H1 (cell line): ENCODE measurements around the gene PLCH2.

Source experiments
- CEBPB ChIP-seq: IDR thresholded peaks from 2 replicates; pipeline ENCODE4 v1.6.1; 2012; ENCODE audit warnings: low read depth, low read length
- CTCF ChIP-seq, 3 experiments: IDR thresholded peaks; 1 replicate in 2 of 3; 2 replicates in 1 of 3; pipeline versions ENCODE4 v1.5.1 to v1.6.1; 2011; ENCODE audit warnings: low read length in 3 of 3, mild to moderate bottlenecking in 3 of 3, inconsistent platforms in 2 of 3, low read depth in 1 of 3, moderate library complexity in 1 of 3; ENCODE audit not compliant: insufficient read depth in 1 of 3; ENCODE audit errors: control extremely low read depth in 1 of 3
- EP300 ChIP-seq, 2 experiments: IDR thresholded peaks; 1 replicate in 1 of 2; 2 replicates in 1 of 2; pipeline ENCODE4 v1.6.1; 2011 to 2012; ENCODE audit warnings: low read depth in 2 of 2, low read length in 2 of 2, mild to moderate bottlenecking in 2 of 2, borderline replicate concordance in 1 of 2, inconsistent platforms in 1 of 2, moderate library complexity in 1 of 2
- JUND ChIP-seq: IDR thresholded peaks from 2 replicates; pipeline ENCODE4 v1.6.1; 2011; ENCODE audit warnings: mild to moderate bottlenecking, improper control_type of control experiment, low read length
- POLR2A ChIP-seq, 2 experiments: IDR thresholded peaks; 1 replicate in 1 of 2; 2 replicates in 1 of 2; pipeline ENCODE4 v1.6.1; 2011; ENCODE audit warnings: low read depth in 2 of 2, low read length in 2 of 2, mild to moderate bottlenecking in 2 of 2; ENCODE audit errors: control extremely low read depth in 1 of 2
- YY1 ChIP-seq: IDR thresholded peaks from 2 replicates; pipeline ENCODE4 v1.6.1; 2011; ENCODE audit warnings: low read depth, mild to moderate bottlenecking, low read length

GRCh38 chr1:2472109-2472508 lies 4.0 kb upstream of the PLCH2 start:
- TF ChIP-seq EP300 (IDR thresholded peaks at IDR 0.05; ENCODE audit: borderline replicate concordance in 1 of 2, low read depth in 2 of 2, low read length in 2 of 2): no peak
- TF ChIP-seq YY1: no peak
- TF ChIP-seq JUND: no peak
- no peak for TF ChIP-seq CEBPB
- TF ChIP-seq CTCF (IDR thresholded peaks at IDR 0.05; ENCODE audit: control extremely low read depth in 1 of 3, insufficient read depth in 1 of 3, low read depth in 1 of 3, low read length in 3 of 3): no peak
- no peak for TF ChIP-seq POLR2A (IDR thresholded peaks at IDR 0.05; ENCODE audit: control extremely low read depth in 1 of 2, low read depth in 2 of 2, low read length in 2 of 2)
